DMS79 treated with DMSO at 0.1 percent for 48 hours (cell line): ENCODE results near the gene RSPH1.
"Not testable (repeated sequence)": the region's sequence is repeated elsewhere in the genome, so short reads cannot be mapped to it uniquely, and the experiment has no call there.

Source experiments
- DNase-seq: peaks from one replicate; lab custom pipeline; 2025; lab: John Stamatoyannopoulos, UW

RSPH1 gene

DNA sequence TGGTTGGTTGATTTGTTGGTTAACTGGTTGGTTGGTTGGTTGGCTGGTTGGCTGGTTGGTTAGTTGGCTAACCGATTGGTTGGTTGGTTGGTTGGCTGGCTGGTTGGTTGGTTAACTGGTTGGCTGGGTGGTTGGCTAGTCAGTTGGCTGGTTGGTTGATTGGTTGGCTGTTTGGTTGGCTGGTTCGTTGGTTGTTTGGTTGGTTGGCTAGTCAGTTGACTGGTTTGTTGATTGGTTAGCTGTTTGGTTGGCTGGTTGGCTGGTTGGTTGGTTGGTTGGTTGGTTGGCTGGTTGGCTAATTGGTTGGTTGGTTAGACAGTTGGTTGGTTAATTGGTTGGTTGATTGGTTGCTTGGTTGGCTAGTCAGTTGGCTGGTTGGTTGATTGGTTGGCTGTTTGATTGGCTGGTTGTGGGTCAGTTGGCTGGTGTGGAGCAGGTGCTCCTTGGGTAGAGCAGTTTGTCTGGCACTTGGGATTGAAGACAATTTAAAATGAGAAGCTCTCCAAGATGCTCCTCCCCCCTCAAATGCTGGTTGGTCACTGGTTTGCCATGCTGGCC is 6.9 kb downstream of the RSPH1 start:
- no peak for DNase-seq

DNA sequence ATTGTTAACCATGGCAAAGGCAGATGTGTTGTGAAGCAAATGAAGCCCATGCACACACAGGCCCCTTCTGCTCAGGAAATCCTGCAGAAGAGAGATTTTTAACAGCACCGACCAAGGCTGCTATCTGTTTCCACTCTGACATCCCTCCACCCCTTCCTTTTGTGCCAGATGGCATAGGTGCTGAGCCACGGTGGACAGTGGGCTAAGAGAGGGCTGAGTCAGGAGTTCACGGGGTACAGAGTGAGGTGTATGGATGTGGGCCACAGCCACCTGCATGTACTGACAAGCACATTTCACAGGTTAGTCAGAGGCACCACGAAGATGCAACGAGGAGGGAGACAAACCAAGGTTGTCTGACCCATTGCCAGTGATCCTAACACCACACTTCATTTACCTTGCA is 9.5 kb downstream of the RSPH1 start:
- DNase-seq = no peak

DNA sequence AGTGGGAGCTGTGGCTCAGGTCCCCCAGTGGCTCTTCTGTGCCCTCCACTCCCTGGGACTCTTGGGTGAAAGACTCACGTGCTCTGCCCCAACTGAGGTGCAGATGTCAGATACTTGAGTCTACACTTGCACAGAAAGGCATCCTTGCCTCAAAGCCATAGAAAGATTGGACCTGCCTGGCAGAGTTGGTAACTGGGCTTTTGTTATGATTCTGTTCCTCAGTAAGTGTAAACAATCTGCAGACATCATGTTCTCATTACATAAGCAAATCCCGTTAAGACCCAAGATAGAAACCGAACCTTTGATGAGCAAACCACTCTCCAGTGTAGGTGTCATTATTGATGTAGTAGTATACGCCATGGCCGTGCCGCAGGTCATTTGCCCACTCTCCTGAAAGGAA is 10.0 kb downstream of the RSPH1 start:
- no peak for DNase-seq

DNA sequence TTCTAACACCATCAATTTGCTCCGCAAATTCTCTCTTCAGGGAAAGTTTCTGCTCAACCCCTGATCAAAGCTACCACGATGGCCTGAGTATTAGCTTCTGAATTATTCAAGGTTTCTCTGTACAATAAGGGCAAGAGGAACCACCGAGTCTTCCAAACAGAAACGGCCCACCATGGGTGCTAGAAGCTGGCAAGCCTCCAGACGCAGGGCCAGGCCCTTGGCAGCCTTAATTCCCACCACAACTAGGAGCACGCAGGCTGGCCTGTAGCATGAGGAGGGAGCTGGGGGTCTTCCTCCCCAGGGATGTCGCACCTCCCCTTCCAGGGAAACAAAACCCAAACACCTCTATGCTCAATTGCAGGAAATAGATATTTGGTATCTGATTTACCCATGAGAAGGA is 11.1 kb downstream of the RSPH1 start:
- no peak for DNase-seq

- no peak for DNase-seq
Observed at GRCh38 chr21:42481169-42481568, 14.9 kb downstream of the RSPH1 start.

- DNase-seq = no peak
Observed at GRCh38 chr21:42480736-42481135, 15.3 kb downstream of the RSPH1 start.

GRCh38 chr21:42479582-42479981 is 16.4 kb downstream of the RSPH1 start:
- DNase-seq = no peak

DNA sequence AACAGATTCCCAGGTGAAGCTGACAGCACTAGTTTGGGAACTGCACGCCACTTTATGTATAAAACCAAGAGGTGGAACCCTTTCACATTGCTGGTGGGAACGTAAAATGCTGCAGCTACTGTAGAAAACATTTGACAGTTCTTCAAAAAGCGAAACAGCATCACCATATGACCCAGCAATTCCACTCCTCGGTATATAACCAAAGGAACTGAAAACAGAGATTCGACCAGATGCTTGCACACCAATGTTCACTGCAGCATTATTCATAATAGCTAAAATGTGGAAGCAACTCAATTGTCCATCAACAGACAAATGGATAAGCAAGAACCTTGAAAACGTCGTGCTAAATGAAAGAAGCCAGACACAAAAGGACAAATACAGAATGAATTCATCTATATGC is 17.5 kb downstream of the RSPH1 start:
- no peak for DNase-seq

DNA sequence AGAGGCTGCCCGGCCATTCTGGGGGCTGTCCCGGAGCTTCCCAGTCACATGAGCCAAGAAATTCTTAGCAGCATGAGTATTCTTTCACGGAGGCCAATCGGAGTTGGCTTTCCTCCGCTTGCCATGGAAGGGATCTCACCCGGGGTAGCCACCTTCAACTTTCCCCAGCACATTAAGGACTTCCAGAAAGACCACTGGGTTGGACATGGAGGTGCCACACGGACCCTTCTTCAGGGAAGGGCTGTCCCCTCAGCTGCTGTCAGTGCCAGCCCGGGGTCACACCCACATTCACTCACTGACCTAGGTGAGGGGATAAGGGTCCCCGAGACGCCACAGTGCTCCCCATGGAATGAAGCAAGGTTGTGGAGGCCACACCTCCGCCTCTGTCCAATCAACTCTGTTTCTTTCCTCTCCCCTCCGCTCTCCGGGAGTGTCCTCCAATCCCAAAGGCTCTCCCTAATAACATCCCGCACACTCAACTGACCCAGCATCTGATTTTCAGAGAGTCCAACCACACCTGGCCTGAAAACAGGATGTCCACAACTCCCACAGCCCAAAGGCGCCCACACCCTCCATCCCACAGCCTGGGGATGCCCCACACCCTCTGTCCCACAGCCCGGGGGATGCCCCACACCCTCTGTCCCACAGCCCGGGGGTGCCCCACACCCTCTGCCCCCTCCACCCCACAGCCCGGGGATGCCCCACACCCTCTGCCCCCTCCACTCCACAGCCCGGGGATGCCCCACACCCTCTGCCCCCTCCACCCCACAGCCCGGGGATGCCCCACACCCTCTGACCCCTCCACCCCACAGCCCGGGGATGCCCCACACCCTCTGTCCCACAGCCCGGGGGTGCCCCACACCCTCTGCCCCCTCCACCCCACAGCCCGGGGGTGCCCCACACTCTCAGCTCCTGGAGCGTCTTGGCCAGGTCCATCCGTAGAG is 19.4 kb downstream of the RSPH1 start:
- no peak for DNase-seq

DNA sequence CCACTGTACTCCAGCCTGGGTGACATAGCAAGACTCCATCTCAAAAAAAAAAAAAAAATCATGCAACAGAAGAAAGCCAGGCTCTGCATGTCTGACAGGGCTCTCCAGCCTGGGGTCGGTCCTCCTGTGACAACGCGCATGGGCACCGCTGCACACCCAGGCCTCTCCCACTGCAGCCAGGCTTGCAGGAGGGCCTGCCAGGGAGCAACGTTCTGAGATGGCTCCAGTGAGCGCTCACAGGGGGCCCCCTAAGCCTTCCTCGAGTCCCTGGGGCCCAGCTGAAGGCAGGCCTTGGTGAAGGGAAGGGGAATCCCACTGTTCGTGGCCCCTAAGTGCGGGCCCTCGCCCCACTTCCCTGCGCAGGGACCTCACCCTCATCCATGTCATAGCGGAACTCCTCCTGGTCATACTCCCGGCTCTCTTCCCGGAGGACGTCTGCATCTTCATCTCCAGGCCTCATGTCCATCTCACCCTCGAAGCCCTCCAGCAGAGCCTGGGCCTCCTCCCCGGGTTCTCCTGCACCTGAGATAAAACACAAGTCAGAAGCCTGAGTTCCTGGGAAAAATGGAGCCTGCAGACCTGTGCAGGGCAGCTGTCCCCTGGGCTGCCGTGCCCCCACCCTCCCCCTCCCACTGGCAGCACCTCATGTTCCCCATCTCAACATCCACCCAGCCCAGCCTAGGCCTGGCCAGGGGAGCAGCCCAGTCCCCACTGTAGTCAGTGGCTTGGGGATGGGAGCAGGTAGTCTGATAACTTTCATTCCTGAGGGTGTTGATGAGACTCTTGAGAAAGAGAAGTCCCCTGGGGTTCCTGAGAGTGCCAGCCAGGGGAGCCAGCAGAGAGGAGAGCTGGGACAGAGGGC is 20.3 kb downstream of the RSPH1 start:
- no peak for DNase-seq

DNA sequence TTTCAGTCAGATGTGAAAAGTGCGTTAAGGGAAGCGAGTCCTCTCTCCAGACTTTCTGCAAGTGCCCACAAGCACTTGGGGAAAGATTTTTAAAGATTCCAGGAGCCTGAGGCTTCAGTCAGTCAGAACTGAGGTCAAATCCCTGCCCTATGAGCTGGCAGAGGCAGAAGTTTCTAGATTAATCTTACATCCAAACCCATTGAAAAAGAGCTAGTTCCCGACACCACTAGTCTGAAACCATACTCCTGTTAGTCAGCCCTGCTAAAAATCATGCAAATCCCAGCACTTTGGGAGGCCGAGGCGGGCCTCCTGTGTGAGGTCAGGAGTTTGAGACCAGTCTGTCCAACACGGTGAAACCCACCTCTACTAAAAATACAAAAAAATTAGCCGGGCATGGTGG is 21.0 kb downstream of the RSPH1 start:
- no peak for DNase-seq

DNA sequence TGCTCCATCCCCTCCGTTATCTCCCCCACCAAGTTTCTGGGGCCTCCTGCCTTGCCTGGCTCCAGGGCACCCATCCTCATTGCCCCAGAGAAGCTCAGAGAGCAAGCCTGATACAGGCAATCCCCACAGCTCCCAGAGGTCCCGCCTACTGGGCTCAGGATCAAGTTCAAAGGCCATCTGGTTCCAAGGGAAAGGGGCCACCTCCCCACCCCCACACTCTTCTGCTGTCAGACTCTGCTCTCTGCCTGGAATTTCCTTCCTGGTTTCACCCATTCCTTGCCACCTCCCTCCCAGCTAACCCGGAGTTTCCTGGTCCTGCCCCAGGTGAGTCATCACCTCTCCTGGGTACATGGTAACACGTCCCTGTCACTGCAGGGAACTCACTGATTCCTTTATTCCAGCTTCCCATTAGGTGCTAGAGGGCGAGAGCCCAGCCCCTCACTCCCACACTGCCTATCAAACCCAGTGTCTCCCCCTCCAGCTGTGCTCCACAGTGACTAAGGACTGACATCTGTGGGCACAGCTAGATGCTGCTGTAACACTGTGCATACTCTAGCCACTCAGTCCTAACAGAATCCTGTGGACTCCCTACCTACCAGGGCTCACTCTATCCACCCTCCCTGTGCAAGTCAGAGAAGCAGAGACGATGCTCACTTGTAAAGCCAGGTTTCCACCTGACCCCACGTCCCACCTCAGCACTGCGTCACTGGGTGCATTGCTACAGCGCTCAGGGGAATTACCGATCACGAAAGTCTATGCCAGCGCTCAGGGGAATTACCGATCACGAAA is 21.8 kb downstream of the RSPH1 start:
- DNase-seq = no peak

GRCh38 chr21:42473498-42474042 is 22.5 kb downstream of the RSPH1 start:
- no peak for DNase-seq

GRCh38 chr21:42472521-42472920 is 23.5 kb downstream of the RSPH1 start:
- DNase-seq = peak; percentile 22

GRCh38 chr21:42471716-42472330 is 24.2 kb downstream of the RSPH1 start:
- DNase-seq = no peak

- DNase-seq = no peak
Observed at GRCh38 chr21:42471206-42471605, 24.8 kb downstream of the RSPH1 start.

- not testable (repeated sequence) for DNase-seq
Observed at GRCh38 chr21:42469726-42470125, 26.3 kb downstream of the RSPH1 start.

GRCh38 chr21:42469272-42469671 is 26.8 kb downstream of the RSPH1 start:
- DNase-seq = no peak

- no peak for DNase-seq
Observed at GRCh38 chr21:42468491-42469131, 27.4 kb downstream of the RSPH1 start.

DNA sequence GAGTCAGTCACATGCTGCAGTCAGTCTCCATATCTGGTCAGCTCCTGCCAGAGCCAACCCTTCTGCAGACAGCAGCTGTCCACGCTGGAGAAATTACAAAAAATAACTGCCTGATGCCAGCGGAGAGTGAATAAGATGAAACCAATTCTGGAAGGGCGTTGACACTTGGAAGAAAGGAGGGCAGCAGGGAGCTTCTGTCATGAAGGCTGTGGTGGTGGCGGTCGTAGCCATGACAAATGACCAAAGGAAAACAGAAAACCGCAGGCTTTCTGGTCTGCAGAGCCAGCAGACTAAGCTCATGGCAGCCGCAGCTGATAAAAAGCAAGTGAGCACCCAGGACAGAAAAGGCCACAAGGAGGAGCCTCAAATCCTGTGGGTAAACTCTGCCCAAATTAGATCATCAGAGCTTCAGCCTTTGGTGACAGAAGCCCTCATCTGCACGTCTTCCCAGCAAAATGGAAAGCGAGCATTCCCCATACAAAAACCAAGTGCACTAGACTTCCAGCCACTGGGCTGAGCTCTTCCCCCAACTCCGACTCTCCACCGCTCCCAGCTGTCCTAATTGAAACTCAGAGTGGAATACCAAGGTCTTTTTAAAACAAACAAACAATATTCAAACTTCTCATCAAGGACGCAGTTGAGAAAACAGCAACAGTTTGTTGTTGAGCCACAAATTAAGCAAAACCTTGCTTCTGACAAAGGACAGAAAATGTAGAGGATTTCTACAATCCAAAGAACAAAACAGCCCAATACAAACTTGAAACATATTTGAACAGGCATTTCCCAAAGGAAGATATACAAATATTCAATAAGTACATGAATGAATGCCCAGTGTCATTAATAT is 28.7 kb downstream of the RSPH1 start:
- no peak for DNase-seq
